Epithelial cell of proximal tubule (primary cell): ENCODE results near the gene TSPAN19. TPM values are rescaled to one million over a fixed set of nuclear protein-coding genes. Genes with fewer than 3 reads are reported as not detected.

Experiments
- DNase-seq: peaks from one replicate; pipeline ENCODE4 v3.0.0-alpha.2; 2011; ENCODE audit warnings: low read depth
- H3K4me3 ChIP-seq: 2 replicates; pipeline ENCODE4 v1.5.1; 2011; ENCODE audit warnings: low read depth, mild to moderate bottlenecking, low read length
- total RNA-seq: library from RNA; depleted of rRNA; stranded (reverse); fragments of >200 nt; gene quantifications from 2 replicates; pipeline ENCODE4 v1.2.3, GENCODE V29; 2015
- TF ChIP-seq, protein P1 (sequence below): conservative IDR thresholded peaks from 2 replicates; pipeline ENCODE4 v1.5.1; 2012; ENCODE audit warnings: low read depth, mild to moderate bottlenecking, low read length

TSPAN19 gene
- total RNA-seq, 1 donor from 2014 or later: not detected

DNA sequence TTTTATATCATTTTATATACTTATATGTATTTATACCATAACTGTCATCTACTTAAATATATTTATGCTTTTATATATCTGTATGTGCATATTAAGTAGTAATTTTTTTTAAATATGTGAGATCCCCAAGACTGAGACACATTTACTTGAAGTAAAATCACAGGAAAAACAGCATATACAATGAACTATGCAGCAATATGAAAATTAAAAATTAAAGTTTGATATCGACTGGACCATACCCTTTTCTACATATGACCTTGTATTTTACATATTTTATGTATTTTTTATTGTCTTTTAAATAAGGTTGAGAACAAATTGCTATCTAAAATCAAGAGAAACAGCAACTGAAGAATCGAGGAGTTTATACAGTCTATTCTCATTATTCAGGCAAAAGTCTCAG lies 50.0 kb downstream of the TSPAN19 start:
- TF ChIP-seq, protein P1, sequence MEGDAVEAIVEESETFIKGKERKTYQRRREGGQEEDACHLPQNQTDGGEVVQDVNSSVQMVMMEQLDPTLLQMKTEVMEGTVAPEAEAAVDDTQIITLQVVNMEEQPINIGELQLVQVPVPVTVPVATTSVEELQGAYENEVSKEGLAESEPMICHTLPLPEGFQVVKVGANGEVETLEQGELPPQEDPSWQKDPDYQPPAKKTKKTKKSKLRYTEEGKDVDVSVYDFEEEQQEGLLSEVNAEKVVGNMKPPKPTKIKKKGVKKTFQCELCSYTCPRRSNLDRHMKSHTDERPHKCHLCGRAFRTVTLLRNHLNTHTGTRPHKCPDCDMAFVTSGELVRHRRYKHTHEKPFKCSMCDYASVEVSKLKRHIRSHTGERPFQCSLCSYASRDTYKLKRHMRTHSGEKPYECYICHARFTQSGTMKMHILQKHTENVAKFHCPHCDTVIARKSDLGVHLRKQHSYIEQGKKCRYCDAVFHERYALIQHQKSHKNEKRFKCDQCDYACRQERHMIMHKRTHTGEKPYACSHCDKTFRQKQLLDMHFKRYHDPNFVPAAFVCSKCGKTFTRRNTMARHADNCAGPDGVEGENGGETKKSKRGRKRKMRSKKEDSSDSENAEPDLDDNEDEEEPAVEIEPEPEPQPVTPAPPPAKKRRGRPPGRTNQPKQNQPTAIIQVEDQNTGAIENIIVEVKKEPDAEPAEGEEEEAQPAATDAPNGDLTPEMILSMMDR: no peak
- no peak for DNase-seq
- H3K4me3 ChIP-seq: no peak overlapping the region

DNA sequence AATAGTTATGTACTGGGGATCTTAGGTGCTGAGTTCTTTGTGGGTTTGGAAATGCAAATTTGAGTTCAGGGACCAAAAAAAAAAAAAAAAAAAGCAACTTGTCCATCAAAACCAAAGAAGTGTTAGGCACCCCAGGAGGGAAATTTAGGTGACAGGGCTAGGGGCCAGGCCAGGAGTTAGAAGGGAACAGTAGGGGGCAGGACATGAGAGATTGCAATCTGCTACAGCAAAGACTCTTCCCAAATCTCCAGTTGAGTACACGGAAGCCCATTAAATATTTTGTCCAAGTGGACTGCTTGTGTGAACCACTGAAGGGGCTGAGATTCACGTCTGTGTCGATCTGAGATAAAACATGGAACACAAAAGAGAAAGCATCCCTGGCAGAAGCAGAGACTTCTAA lies 52.8 kb downstream of the TSPAN19 start:
- TF ChIP-seq, protein P1: no peak
- no peak overlapping the region for H3K4me3 ChIP-seq

DNA sequence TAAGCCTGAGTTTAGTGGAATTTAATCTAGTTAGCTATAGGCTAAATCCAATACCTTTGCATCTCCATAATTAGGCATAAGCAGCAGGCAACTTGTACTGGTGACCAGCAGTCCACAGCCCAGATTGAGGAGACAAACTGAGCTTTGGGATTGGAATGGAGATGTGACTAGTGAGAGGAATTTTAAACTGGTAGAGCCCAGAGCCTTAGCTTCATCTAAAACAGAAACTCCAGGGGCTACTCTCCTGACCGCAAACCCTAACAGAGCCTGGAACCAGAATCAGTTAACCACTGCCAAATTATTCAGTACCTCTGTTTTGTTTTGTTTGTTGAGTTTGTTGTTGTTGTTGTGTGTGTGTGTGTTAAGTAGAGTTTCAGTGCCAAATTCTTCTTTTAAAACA lies 53.2 kb downstream of the TSPAN19 start:
- H3K4me3 ChIP-seq: no peak overlapping the region
- TF ChIP-seq, protein P1: no peak
- DNase-seq: no peak

More for the DNA sequence above, 52.8 kb downstream of the TSPAN19 start:
- DNase-seq: no peak

- TF ChIP-seq, protein P1: no peak
- no peak overlapping the region for H3K4me3 ChIP-seq
- no peak for DNase-seq
Measured at GRCh38 chr12:84978921-84979320, 57.2 kb downstream of the TSPAN19 start.

DNA sequence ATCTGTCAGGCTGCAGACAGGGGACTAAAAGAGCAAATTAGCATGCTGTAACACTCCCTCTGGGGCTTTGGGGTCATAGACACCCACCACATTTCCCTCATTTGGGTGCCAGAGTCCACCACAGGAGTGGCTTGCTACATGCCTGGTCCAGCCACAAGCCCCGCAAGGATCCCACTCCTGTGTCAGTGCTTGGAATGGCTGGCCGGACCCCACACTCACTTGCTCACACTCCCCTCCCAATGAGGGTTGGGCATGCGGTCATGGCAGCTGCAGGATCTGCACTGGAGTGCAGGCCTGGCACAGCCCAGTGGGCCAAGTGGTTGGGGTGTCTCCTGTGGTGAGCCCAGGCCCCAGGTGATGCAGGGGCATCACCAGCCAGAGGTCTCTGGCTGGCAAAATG lies 59.9 kb downstream of the TSPAN19 start:
- H3K4me3 ChIP-seq: no peak overlapping the region
- DNase-seq: no peak
- TF ChIP-seq, protein P1: no peak

GRCh38 chr12:84974155-84974815 lies 61.8 kb downstream of the TSPAN19 start:
- TF ChIP-seq, protein P1: no peak
- no peak overlapping the region for H3K4me3 ChIP-seq
- DNase-seq: no peak

DNA sequence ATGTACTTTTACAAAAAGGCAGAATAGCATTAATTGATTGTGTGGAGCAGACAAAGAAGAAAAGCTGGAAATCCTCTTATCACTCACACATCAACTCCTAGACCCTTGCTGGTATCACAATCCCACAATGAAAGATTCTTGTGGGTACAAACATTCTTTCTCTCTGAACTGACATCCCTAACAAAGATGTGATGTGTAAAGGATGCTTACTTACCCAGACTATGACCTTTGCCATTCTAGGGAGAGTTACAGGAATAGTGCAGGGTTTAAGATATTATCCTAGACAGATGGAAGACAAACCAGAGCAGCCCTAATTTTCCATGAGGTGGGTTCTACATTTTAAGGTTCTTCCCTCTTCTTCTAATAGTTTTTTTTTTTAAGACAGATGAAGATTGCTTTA lies 63.1 kb downstream of the TSPAN19 start:
- TF ChIP-seq, protein P1: no peak
- no peak for DNase-seq
- no peak overlapping the region for H3K4me3 ChIP-seq
